ENCODE measurements around the gene FAM118B.

DNA sequence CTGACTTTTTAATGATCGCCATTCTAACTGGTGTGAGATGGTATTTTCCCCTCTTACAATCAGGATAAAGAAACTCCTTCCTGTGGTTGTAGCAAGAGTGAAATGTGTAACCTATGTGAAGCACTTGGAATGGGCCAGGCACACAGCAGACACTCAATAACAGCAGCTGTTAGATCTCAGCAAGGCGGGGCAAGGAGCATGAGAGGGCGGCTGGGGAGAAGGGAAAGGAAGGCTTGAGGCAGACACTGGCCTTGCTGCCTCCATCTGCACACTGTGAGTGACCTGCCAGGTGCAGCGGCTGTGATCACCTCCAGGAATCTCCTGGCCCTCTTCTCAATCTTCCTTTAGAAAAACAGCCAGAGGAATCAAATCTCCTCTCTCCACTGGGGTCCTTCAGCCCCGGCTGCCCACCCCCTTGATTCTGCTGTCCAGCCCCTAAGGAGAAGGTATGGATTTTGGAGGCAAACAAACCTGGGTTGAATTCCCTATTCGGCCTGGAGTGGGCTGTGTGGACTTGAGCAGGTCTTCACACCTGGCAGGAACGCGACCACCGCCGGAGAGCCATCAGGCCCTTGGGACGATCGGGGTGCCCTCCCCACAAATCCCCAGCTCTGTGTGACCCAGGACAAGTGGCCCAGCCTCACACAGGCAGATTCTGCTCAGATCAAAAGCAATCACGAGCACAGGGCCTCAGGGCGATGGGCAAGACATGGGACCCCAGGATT lies 49.1 kb upstream of the FAM118B start:
- TF ChIP-seq, protein P1, sequence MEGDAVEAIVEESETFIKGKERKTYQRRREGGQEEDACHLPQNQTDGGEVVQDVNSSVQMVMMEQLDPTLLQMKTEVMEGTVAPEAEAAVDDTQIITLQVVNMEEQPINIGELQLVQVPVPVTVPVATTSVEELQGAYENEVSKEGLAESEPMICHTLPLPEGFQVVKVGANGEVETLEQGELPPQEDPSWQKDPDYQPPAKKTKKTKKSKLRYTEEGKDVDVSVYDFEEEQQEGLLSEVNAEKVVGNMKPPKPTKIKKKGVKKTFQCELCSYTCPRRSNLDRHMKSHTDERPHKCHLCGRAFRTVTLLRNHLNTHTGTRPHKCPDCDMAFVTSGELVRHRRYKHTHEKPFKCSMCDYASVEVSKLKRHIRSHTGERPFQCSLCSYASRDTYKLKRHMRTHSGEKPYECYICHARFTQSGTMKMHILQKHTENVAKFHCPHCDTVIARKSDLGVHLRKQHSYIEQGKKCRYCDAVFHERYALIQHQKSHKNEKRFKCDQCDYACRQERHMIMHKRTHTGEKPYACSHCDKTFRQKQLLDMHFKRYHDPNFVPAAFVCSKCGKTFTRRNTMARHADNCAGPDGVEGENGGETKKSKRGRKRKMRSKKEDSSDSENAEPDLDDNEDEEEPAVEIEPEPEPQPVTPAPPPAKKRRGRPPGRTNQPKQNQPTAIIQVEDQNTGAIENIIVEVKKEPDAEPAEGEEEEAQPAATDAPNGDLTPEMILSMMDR (IDR thresholded peaks at IDR 0.05) = no peak
- no peak for TF ChIP-seq REST (IDR thresholded peaks at IDR 0.05; ENCODE audit: insufficient read depth in 1 of 2, low read depth in 2 of 2, low read length in 1 of 2)

Data from Panc1 (cell line).